22Rv1 (cell line): ENCODE results near the gene STARD9.
A peak's percentile ranks its signal among the peaks of the same experiment; 100 is the strongest.

Experiments
- H3K27ac ChIP-seq: fragments of 450-650 bp; 2 replicates; pipeline ENCODE4 v1.5.1; 2017
- CTCF ChIP-seq: fragments of 450-650 bp; IDR thresholded peaks from 2 replicates; pipeline ENCODE4 v1.5.1; 2017; ENCODE audit warnings: mild to moderate bottlenecking
- ZFX ChIP-seq: fragments of 450-650 bp; IDR thresholded peaks from 2 replicates; pipeline ENCODE4 v1.6.1; 2017; ENCODE audit warnings: antibody characterized with exemption, borderline replicate concordance

Gene STARD9

DNA sequence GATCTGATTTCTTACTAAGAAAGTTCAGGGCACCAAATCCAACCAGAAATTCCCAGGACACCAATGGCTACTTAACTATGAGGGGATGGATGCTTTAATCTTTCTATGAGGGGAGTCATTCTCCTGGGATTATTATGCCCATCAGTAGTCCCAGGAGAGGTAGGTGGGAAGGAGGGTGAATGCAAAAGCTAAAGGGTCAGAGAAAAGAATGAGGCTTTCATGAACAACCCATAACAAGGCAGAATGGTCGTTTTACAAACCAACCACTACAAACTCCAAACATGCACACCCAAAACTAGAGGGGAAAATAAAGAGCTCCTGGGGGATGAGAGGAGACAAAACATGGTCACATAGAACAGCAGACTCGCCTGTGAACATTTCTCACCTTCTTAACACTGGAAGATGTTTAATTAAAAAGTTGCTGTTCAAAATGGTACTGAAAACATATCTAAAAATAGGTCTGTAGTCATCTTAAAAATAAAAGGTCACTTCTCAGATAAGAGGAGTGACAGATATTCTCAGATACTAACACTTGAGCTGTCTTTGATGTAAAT lies 3.7 kb downstream of the STARD9 start:
- no peak overlapping the region for H3K27ac ChIP-seq

GRCh38 chr15:42581272-42581730 lies 5.9 kb downstream of the STARD9 start:
- H3K27ac ChIP-seq = no peak overlapping the region
- no peak for TF ChIP-seq ZFX
- peak; percentile 15; the same call in 1 of the 2 replicates for TF ChIP-seq CTCF

More for the DNA sequence above, 3.7 kb downstream of the STARD9 start:
- TF ChIP-seq CTCF (no peak), ZFX (no peak)

GRCh38 chr15:42582569-42583375 lies 7.4 kb downstream of the STARD9 start:
- TF ChIP-seq ZFX = no peak
- TF ChIP-seq CTCF = no peak
- no peak overlapping the region for H3K27ac ChIP-seq

GRCh38 chr15:42584031-42584765 lies 8.8 kb downstream of the STARD9 start:
- TF ChIP-seq ZFX (no peak), CTCF (no peak)
- no peak overlapping the region for H3K27ac ChIP-seq

DNA sequence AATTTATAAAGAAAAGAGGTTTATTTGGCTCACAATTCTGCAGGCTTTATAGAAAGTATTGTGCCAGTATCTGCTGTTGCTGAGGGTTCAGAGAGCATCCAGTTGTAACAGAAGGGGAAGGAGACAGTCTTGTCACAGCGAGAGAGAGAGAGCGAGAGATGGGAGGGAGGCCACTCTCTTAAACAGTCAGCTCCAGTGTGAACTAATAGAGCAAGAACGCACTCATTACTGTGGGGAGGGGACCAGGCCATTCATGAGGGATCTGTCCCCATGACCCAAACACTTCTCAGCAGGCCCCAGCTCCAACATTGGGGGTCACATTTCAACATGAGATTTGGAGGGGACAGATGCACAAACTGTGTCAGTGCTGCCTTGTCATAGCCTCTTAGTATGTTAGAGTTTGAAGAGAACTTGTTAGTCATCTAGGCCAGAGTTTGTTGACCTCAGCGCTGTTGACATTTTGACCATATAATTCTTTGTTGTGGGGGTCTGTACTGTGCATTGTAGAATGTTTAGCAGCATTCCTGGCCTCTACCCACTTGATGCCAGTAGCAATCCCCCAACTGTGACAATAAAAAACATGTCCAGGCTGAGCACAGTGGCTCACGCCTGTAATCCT lies 15.3 kb downstream of the STARD9 start:
- no peak for TF ChIP-seq CTCF
- TF ChIP-seq ZFX = no peak
- H3K27ac ChIP-seq = no peak overlapping the region

GRCh38 chr15:42591238-42591934 lies 16.0 kb downstream of the STARD9 start:
- no peak overlapping the region for H3K27ac ChIP-seq
- TF ChIP-seq CTCF = peak; percentile 51
- no peak for TF ChIP-seq ZFX
